OCI-LY7 (cell line): Measurements from ENCODE around the gene RBM23. TPM values are rescaled to one million over a fixed set of nuclear protein-coding genes. Genes with fewer than 3 reads are reported as not detected.

ENCODE experiments used
- BruUV-seq: library from RNA; stranded (reverse); fragments of 400-500 nt; replicated peaks from 2 replicates; lab custom pipeline; 2021; lab: Mats Ljungman, UMichigan
- CTCF ChIA-PET: fragments of 300-600 bp; sonication (Branson Sonifier 250); formaldehyde crosslinking; loops from one replicate; lab custom pipeline; 2022; ENCODE audit warnings: antibody characterized with exemption; ENCODE audit not compliant: unreplicated experiment; lab: Charles Lee
- POLR2A ChIA-PET: fragments of 300-600 bp; sonication (Branson Sonifier 250); formaldehyde crosslinking; loops from one replicate; lab custom pipeline; 2022; ENCODE audit warnings: antibody characterized with exemption; lab: Charles Lee
- DNase-seq: peaks from one replicate; pipeline ENCODE4 v3.0.0-alpha.2; 2015; ENCODE audit warnings: low spot score
- H2AFZ ChIP-seq: fragments of 200-600 bp; sonication (generic), shearing (Covaris generic); 2 replicates; pipeline ENCODE4 v1.6.1; 2014; ENCODE audit warnings: mild to moderate bottlenecking, antibody characterized with exemption, low read length, moderate library complexity
- H3K27ac ChIP-seq: fragments of 200-600 bp; sonication (generic); 2 replicates; pipeline ENCODE4 v1.5.1; 2014; ENCODE audit warnings: mixed run types, low read depth, mild to moderate bottlenecking, moderate library complexity, low read length, inconsistent platforms; ENCODE audit not compliant: poor library complexity, severe bottlenecking
- H3K36me3 ChIP-seq: fragments of 200-600 bp; sonication (generic); 2 replicates; pipeline ENCODE4 v1.6.1; 2014; ENCODE audit warnings: mild to moderate bottlenecking, antibody characterized with exemption, low read length, moderate library complexity, mixed read lengths; ENCODE audit not compliant: insufficient read depth
- H3K4me1 ChIP-seq: fragments of 200-600 bp; sonication (generic); 2 replicates; pipeline ENCODE4 v1.5.1; 2014; ENCODE audit warnings: mild to moderate bottlenecking, low read length; ENCODE audit not compliant: insufficient read depth, poor library complexity, severe bottlenecking
- H3K4me2 ChIP-seq: fragments of 200-600 bp; sonication (generic); 2 replicates; pipeline ENCODE4 v1.6.1; 2014; ENCODE audit warnings: mild to moderate bottlenecking, low read length
- H3K4me3 ChIP-seq: fragments of 200-600 bp; sonication (generic); 2 replicates; pipeline ENCODE4 v1.5.1; 2014; ENCODE audit warnings: mild to moderate bottlenecking, low read depth, low read length; ENCODE audit not compliant: poor library complexity, severe bottlenecking
- H3K79me2 ChIP-seq: fragments of 200-600 bp; sonication (generic); 2 replicates; pipeline ENCODE4 v1.6.1; 2016; ENCODE audit warnings: low read depth, mild to moderate bottlenecking, low read length, moderate library complexity, mixed read lengths; ENCODE audit not compliant: insufficient read depth
- H3K9me2 ChIP-seq: fragments of 200-600 bp; sonication (generic); 2 replicates; pipeline ENCODE4 v1.6.1; 2016; ENCODE audit warnings: mild to moderate bottlenecking, low read length, mixed read lengths; ENCODE audit not compliant: insufficient read depth
- H3K9me3 ChIP-seq: fragments of 200-600 bp; sonication (generic); 2 replicates; pipeline ENCODE4 v1.6.1; 2014; ENCODE audit warnings: mild to moderate bottlenecking, mixed run types, low read length, mixed read lengths
- H4K20me1 ChIP-seq: fragments of 200-600 bp; sonication (generic); 2 replicates; pipeline ENCODE4 v1.6.1; 2014; ENCODE audit warnings: mild to moderate bottlenecking, antibody characterized with exemption, low read length, moderate library complexity, mixed read lengths; ENCODE audit not compliant: insufficient read depth
- EZH2phosphoT487 ChIP-seq: fragments of 200-600 bp; sonication (generic); IDR thresholded peaks from 2 replicates; pipeline ENCODE4 v1.6.1; 2018; ENCODE audit warnings: low read depth, borderline replicate concordance, mild to moderate bottlenecking, mixed run types, antibody characterized with exemption, low read length, moderate library complexity, mixed read lengths
- intact Hi-C: fragments of 100-400 bp; cut with micrococcal nuclease; formaldehyde crosslinking; loops from one replicate; pipeline ENCODE4 v1.10.0; 2022; ENCODE audit not compliant: unreplicated experiment
- total RNA-seq, 2 experiments: library from RNA; depleted of rRNA in 1 of 2; stranded (reverse); fragments of >200 nt in 1 of 2; shearing (Covaris generic) in 1 of 2; gene quantifications; 2 replicates each; pipeline ENCODE4 v1.2.3, GENCODE V29; 2014 to 2022
- TF ChIP-seq, protein P1 (sequence below): fragments of 200-600 bp; sonication (generic); conservative IDR thresholded peaks from 2 replicates; pipeline ENCODE4 v1.5.1; 2014; ENCODE audit warnings: mild to moderate bottlenecking, antibody characterized with exemption, low read length, moderate library complexity, mixed read lengths

Gene RBM23
- total RNA-seq, 2 experiments from 2014 or later: 81.0 to 90.1 TPM

DNA sequence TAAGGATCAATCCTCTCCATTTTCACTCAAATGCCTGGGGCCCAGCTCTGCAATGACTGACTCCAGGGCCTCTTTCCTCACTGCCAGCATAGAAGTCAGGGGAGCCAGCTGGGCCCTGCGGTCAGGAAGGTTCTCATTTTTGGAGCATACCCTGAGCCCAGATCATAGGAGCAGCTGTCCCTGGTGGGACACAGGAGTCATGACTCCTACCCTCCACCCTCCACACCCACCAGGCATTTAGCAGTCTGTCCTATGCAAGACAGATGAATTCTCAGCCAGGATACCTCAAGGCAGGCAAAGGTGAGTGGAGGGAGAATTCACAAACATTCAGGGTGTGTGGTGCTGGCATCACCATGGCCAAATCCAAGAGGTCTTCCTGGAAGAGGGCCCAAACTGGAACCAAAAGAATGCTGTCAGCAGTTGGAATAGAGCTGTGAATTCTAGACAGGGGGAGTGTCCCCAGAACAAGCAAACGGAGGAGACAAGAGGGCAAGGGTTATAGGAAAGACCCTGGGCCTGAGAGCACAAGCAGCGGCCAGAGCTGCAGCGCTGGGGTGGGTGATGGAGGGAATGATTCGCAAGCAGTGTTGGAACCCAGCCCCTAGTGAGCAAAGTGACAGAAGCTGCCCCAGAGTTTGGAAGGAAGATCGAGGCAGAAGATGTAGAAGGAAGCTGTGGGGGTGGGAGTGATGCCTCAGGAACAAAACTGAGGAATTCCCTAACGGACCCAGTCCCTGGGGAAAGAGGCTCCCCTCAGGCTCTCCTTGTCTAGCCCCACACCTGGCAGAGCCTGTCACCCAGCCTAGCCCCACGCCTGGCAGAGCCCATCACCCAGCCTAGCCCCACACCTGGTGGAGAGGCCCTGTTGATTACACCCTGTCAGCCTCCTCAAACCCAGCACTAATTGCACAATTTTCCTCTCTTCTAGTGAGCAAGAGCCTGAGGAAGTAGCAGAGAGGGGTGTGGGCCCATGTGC lies 40.4 kb downstream of the RBM23 start:
- POLR2A ChIA-PET: no interaction called here
- intact Hi-C loops: no loop called here
- Histone ChIP-seq H3K36me3 (peaks cover 64% of the 10 kb centered on the region), H2AFZ (no peak overlapping the region), H4K20me1 (no peaks in the 10 kb centered on the region), H3K79me2 (peaks cover 6% of the 10 kb centered on the region; the same call in 1 of the 2 replicates), H3K9me2 (no peaks in the 10 kb centered on the region), H3K27ac (no peak overlapping the region), H3K4me2 (no peak overlapping the region), H3K4me3 (no peak overlapping the region), H3K9me3 (no peaks in the 10 kb centered on the region), H3K4me1 (peaks cover 28% of the 10 kb centered on the region)
- no peak for DNase-seq
- no TSS peak for BruUV-seq
- CTCF ChIA-PET: no interaction called here
- TF ChIP-seq, protein P1, sequence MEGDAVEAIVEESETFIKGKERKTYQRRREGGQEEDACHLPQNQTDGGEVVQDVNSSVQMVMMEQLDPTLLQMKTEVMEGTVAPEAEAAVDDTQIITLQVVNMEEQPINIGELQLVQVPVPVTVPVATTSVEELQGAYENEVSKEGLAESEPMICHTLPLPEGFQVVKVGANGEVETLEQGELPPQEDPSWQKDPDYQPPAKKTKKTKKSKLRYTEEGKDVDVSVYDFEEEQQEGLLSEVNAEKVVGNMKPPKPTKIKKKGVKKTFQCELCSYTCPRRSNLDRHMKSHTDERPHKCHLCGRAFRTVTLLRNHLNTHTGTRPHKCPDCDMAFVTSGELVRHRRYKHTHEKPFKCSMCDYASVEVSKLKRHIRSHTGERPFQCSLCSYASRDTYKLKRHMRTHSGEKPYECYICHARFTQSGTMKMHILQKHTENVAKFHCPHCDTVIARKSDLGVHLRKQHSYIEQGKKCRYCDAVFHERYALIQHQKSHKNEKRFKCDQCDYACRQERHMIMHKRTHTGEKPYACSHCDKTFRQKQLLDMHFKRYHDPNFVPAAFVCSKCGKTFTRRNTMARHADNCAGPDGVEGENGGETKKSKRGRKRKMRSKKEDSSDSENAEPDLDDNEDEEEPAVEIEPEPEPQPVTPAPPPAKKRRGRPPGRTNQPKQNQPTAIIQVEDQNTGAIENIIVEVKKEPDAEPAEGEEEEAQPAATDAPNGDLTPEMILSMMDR: no peak
- no peak for TF ChIP-seq EZH2phosphoT487

DNA sequence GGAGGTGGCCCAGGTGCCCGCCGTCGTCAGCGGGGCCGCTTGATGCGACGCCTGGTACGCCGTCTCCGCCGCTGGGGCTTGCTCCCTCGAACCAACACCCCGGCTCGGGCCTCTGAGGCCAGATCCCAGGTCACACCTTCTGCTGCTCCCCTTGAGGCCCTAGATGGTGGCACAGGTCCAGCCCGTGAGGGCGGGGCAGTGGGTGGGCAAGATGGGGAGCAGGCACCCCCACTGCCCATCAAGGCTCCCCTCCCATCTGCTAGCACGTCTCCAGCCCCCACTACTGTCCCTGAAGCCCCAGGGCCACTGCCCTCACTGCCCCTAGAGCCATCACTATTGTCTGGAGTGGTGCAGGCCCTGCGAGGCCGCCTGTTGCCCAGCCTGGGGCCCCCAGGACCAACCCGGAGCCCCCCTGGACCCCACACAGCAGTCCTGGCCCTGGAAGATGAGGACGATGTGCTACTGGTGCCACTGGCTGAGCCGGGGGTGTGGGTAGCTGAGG lies 41.9 kb downstream of the RBM23 start:
- Histone ChIP-seq H4K20me1 (no peaks in the 10 kb centered on the region), H3K36me3 (peaks cover 69% of the 10 kb centered on the region), H3K4me1 (peaks cover 22% of the 10 kb centered on the region), H2AFZ (no peak overlapping the region), H3K4me2 (no peak overlapping the region), H3K4me3 (no peak overlapping the region), H3K79me2 (peaks cover 19% of the 10 kb centered on the region), H3K27ac (no peak overlapping the region), H3K9me2 (no peaks in the 10 kb centered on the region), H3K9me3 (no peaks in the 10 kb centered on the region)
- DNase-seq: no peak
- ChIA-PET POLR2A (no interaction called here), CTCF (no interaction called here)
- TF ChIP-seq, protein P1: no peak
- TF ChIP-seq EZH2phosphoT487: no peak
- intact Hi-C loops: no loop called here
- no TSS peak for BruUV-seq
